GM12878 (cell line): ENCODE measurements around the gene TIMM10. TPM values are rescaled to one million over a fixed set of nuclear protein-coding genes. Genes with fewer than 3 reads are reported as not detected.

ENCODE experiments used
- ATAC-seq: fragments of 200-7000 bp; cut with Tn5 transposase; 3 replicates; pipeline ENCODE4 v1.9.1; 2020; ENCODE audit warnings: mild to moderate bottlenecking, moderate library complexity
- BruUV-seq: library from RNA; stranded (reverse); fragments of 400-500 nt; replicated peaks from 2 replicates; lab custom pipeline; 2021; lab: Mats Ljungman, UMichigan
- CTCF ChIA-PET: fragments of 300-600 bp; sonication (Branson Sonifier 250); formaldehyde crosslinking; extraction: SDS; loops from one replicate; lab custom pipeline; 2021; ENCODE audit warnings: inconsistent platforms; lab: Yijun Ruan, JAX
- POLR2A ChIA-PET: fragments of 350-600 bp; formaldehyde crosslinking; extraction: SDS; loops from one replicate; lab custom pipeline; 2021; ENCODE audit warnings: inconsistent platforms; lab: Charles Lee
- RAD21 ChIA-PET: fragments of 300-600 bp; sonication (Branson Sonifier 250); formaldehyde crosslinking; loops from one replicate; lab custom pipeline; 2023; ENCODE audit warnings: antibody characterized with exemption; ENCODE audit not compliant: unreplicated experiment; lab: Charles Lee
- SMC1A ChIA-PET: fragments of 300-600 bp; sonication (Branson Sonifier 250); formaldehyde crosslinking; loops from one replicate; lab custom pipeline; 2023; ENCODE audit not compliant: unreplicated experiment, uncharacterized antibody; lab: Charles Lee
- DNase-seq: peaks from one replicate; pipeline ENCODE4 v3.0.0-alpha.2; 2011; ENCODE audit warnings: low read depth, low spot score
- FAIRE-seq: peaks from 3 replicates; lab custom pipeline; 2011; peaks lifted over from hg19 to GRCh38; lab: Jason Lieb, UNC
- H2AFZ ChIP-seq: 2 replicates; pipeline ENCODE4 v1.6.0; 2011; ENCODE audit warnings: low read depth, low read length, control low read depth; ENCODE audit not compliant: control insufficient read depth
- H3K27ac ChIP-seq: 2 replicates; pipeline ENCODE4 v1.5.1; 2011; ENCODE audit warnings: control low read depth; ENCODE audit not compliant: control insufficient read depth, insufficient read depth
- H3K27me3 ChIP-seq, 2 experiments: replicated peaks in 1 of 2; 2 replicates each; pipeline versions ENCODE4 v1.6.0 to v1.6.1; 2011; ENCODE audit warnings: low read length in 1 of 2; ENCODE audit not compliant: control insufficient read depth in 2 of 2, insufficient read depth in 2 of 2
- H3K36me3 ChIP-seq, 2 experiments: 2 replicates each; pipeline ENCODE4 v1.5.1; 2011; ENCODE audit warnings: low read length in 1 of 2; ENCODE audit not compliant: control insufficient read depth in 2 of 2, insufficient read depth in 2 of 2
- H3K4me1 ChIP-seq: 2 replicates; pipeline ENCODE4 v1.6.1; 2011; ENCODE audit warnings: mild to moderate bottlenecking, low read length, moderate library complexity, mixed read lengths; ENCODE audit not compliant: control insufficient read depth, insufficient read depth
- H3K4me2 ChIP-seq: 2 replicates; pipeline ENCODE4 v1.6.0; 2011; ENCODE audit warnings: control low read depth; ENCODE audit not compliant: control insufficient read depth, insufficient read depth
- H3K4me3 ChIP-seq: fragments of 200-600 bp; sonication (generic); 2 replicates; pipeline ENCODE4 v1.5.1; 2016
- H3K79me2 ChIP-seq: 2 replicates; pipeline ENCODE4 v1.6.0; 2011; ENCODE audit warnings: low read length; ENCODE audit not compliant: control insufficient read depth, insufficient read depth
- H3K9ac ChIP-seq: 2 replicates; pipeline ENCODE4 v1.8.0; 2011; ENCODE audit warnings: low read length, control low read depth, mixed read lengths; ENCODE audit not compliant: control insufficient read depth, insufficient read depth
- H3K9me3 ChIP-seq: replicated peaks from 3 replicates; pipeline ENCODE4 v1.5.1; 2011; ENCODE audit warnings: mild to moderate bottlenecking, low read length; ENCODE audit not compliant: control insufficient read depth, insufficient read depth
- H4K20me1 ChIP-seq: 2 replicates; pipeline ENCODE4 v1.6.0; 2011; ENCODE audit not compliant: control insufficient read depth, insufficient read depth
- ATF7 ChIP-seq: fragments of 450-650 bp; IDR thresholded peaks from 2 replicates; pipeline ENCODE4 v1.6.1; 2016; ENCODE audit warnings: low read depth, mild to moderate bottlenecking
- BHLHE40 ChIP-seq, 2 experiments: fragments of 450-650 bp in 1 of 2; IDR thresholded peaks; 2 replicates each; pipeline ENCODE4 v1.6.1; 2011 to 2017; ENCODE audit warnings: low read depth in 2 of 2, borderline replicate concordance in 1 of 2, improper control_type of control experiment in 1 of 2, low read length in 1 of 2, mild to moderate bottlenecking in 1 of 2
- WGBS: methylation state at CpG from one replicate; pipeline ENCODE4 v1.1.6; 2016; ENCODE audit warnings: low lambda C conversion rate; ENCODE audit not compliant: insufficient replicate concordance, insufficient coverage; ENCODE audit errors: missing lambda C conversion rate; 5-methylcytosine and 5-hydroxymethylcytosine counted together
- in situ Hi-C: fragments of 300-500 bp; cut with MboI; formaldehyde crosslinking; loops from 9 replicates; pipeline ENCODE4 v1.14.3; 2018; ENCODE audit warnings: mixed read lengths
- intact Hi-C: fragments of 100-400 bp; cut with micrococcal nuclease; formaldehyde crosslinking; loops from one replicate; pipeline ENCODE4 v1.14.2; 2022; ENCODE audit not compliant: unreplicated experiment
- polyA plus RNA-seq, 11 experiments: library from polyadenylated mRNA; depleted of rRNA in 4 of 11; unstranded in 6 of 11; stranded (reverse) in 5 of 11; fragments of >200 nt; fragmentation: Nextera tagmentation in 4 of 11; fragmentation: Illumina TruSeq in 1 of 11; extraction: Ambion mirVana in 4 of 11; extraction: Trizol in 1 of 11; gene quantifications; 1 replicate in 1 of 11; 2 replicates in 10 of 11; pipeline versions ENCODE4 v1.2.1 to v1.2.3, GENCODE V29; 2011 to 2016; ENCODE audit warnings: inconsistent platforms in 2 of 11, missing spikeins in 2 of 11, low read depth in 1 of 11
- small RNA-seq: library from RNA; depleted of rRNA; stranded (forward); fragments of <200 nt; gene quantifications from one replicate; pipeline ENCODE3, GENCODE V24; 2014
- total RNA-seq, 4 experiments: library from RNA; depleted of rRNA in 3 of 4; stranded (reverse); fragments of >200 nt in 3 of 4; fragmentation: Illumina TruSeq in 1 of 4; extraction: Trizol in 1 of 4; gene quantifications; 2 replicates each; pipeline versions ENCODE4 v1.2.1 to v1.2.3, GENCODE V29; 2013 to 2021

Gene TIMM10
- total and polyA plus RNA-seq, 10 of the 15 experiments (the other 5 are each of a cell fraction or from before 2014, with no cell fraction given) = 148 to 898 (median 206) TPM

GRCh38 chr11:57479021-57479663 lies 51.4 kb downstream of the TIMM10 start:
- 22% methylated on average over 11 of the region's 11 CpGs for WGBS
- ChIA-PET RAD21 (interaction anchor here (0.6 kb wide), 1 partner anchor 37 kb away, joined by 3 read pairs; no protein-coding TSS in a partner anchor), POLR2A (interaction anchor here (0.6 kb wide), 1 partner anchor 263 kb away, joined by 3 read pairs; no protein-coding TSS in a partner anchor), CTCF (interaction anchor here (1.2 to 9.4 kb wide), 8 partner anchors 14 to 169 kb away, joined by 5 to 321 read pairs (median 22); partner anchors contain the start of genes RTN4RL2, SLC43A1 and TIMM10), SMC1A (interaction anchor here (0.9 to 7.9 kb wide), 5 partner anchors 15 to 134 kb away, joined by 3 to 95 read pairs (median 4); no protein-coding TSS in a partner anchor)
- DNase-seq = no peak
- no peak for ATAC-seq
- Histone ChIP-seq H2AFZ (no peak overlapping the region), H3K4me3 (no peak overlapping the region), H3K4me1 (peaks cover 26% of the 10 kb centered on the region), H3K79me2 (no peaks in the 10 kb centered on the region), H4K20me1 (no peaks in the 10 kb centered on the region), H3K9ac (no peak overlapping the region), H3K27me3 (no peaks in the 10 kb centered on the region), H3K27ac (no peak overlapping the region), H3K9me3 (no peaks in the 10 kb centered on the region), H3K36me3 (no peaks in the 10 kb centered on the region), H3K4me2 (no peak overlapping the region)
- BruUV-seq = no TSS peak
- FAIRE-seq = no peak
- in situ Hi-C loops (loop anchor here (25.0 kb wide), 1 partner anchor 642 kb away; no protein-coding TSS in a partner anchor), intact Hi-C loops (loop anchor here (5.0 kb wide), 1 partner anchor 52 kb away; the partner anchor contains the start of gene SLC43A3)
- TF ChIP-seq BHLHE40 (IDR thresholded peaks at IDR 0.05; ENCODE audit: borderline replicate concordance in 1 of 2, low read depth in 2 of 2, low read length in 1 of 2) = peak; percentile 64 to 76
- no peak for TF ChIP-seq ATF7

Small RNA genes within 50 kb of the gene (small RNA-seq; reads per million reads assigned to genes)
- not detected for gene RN7SL605P

Other genes with a start within 250 kb of the TIMM10 start
Only the 7 nearest of the 19 such genes appear.
- 104 and 112 TPM in 2 replicates for gene SLC43A3, start 103.6 kb downstream of the TIMM10 start, total RNA-seq (2014; rRNA removed)
- 79.7 and 80.2 TPM in 2 replicates for gene SLC43A3, start 103.6 kb downstream of the TIMM10 start, total RNA-seq (2014; rRNA removed; fragmentation: Illumina TruSeq; extraction: Trizol)
- 147 and 158 TPM in 2 replicates for gene SLC43A3, start 103.6 kb downstream of the TIMM10 start, total RNA-seq (2021)
- 129 and 237 TPM in 2 replicates for gene SLC43A3, start 103.6 kb downstream of the TIMM10 start, polyA plus RNA-seq (2011; rRNA removed)
- gene SLC43A3, start 103.6 kb downstream of the TIMM10 start, polyA plus RNA-seq (2014; fragmentation: Illumina TruSeq; extraction: Trizol) = 153 and 168 TPM in 2 replicates
- 10 to 100 TPM; 37.5 to 79.9 TPM for gene SLC43A3, start 103.6 kb downstream of the TIMM10 start, polyA plus RNA-seq (2014; fragmentation: Nextera tagmentation; extraction: Ambion mirVana)
- 107 and 111 TPM in 2 replicates for gene SLC43A3, start 103.6 kb downstream of the TIMM10 start, polyA plus RNA-seq (2014; rRNA removed)
- 100 to 1,000 TPM; 189 to 200 TPM for gene SLC43A3, start 103.6 kb downstream of the TIMM10 start, polyA plus RNA-seq (2016; fragmentation: Nextera tagmentation; extraction: Ambion mirVana)
- gene RTN4RL2, start 70.2 kb downstream of the TIMM10 start, total RNA-seq (2014; rRNA removed) = 0.33 and 0.34 TPM in 2 replicates
- gene RTN4RL2, start 70.2 kb downstream of the TIMM10 start, total RNA-seq (2014; rRNA removed; fragmentation: Illumina TruSeq; extraction: Trizol) = not detected in 2 replicates
- gene RTN4RL2, start 70.2 kb downstream of the TIMM10 start, total RNA-seq (2021) = 1.0 and 1.1 TPM in 2 replicates
- gene RTN4RL2, start 70.2 kb downstream of the TIMM10 start, polyA plus RNA-seq (2011; rRNA removed) = not detected in 2 replicates
- not detected in 2 replicates for gene RTN4RL2, start 70.2 kb downstream of the TIMM10 start, polyA plus RNA-seq (2014; fragmentation: Illumina TruSeq; extraction: Trizol)
- under 1 TPM in 1 of 2 experiments, not detected in 1; 0.14 TPM for gene RTN4RL2, start 70.2 kb downstream of the TIMM10 start, polyA plus RNA-seq (2014; fragmentation: Nextera tagmentation; extraction: Ambion mirVana)
- gene RTN4RL2, start 70.2 kb downstream of the TIMM10 start, polyA plus RNA-seq (2014; rRNA removed) = 0.58 and 0.88 TPM in 2 replicates
- gene RTN4RL2, start 70.2 kb downstream of the TIMM10 start, polyA plus RNA-seq (2016; fragmentation: Nextera tagmentation; extraction: Ambion mirVana) = under 1 TPM; 0.48 to 0.55 TPM
- 16.9 and 20.3 TPM in 2 replicates for gene SLC43A1, start 15.1 kb downstream of the TIMM10 start, total RNA-seq (2014; rRNA removed)
- 7.4 and 8.1 TPM in 2 replicates for gene SLC43A1, start 15.1 kb downstream of the TIMM10 start, total RNA-seq (2014; rRNA removed; fragmentation: Illumina TruSeq; extraction: Trizol)
- 16.1 and 16.4 TPM in 2 replicates for gene SLC43A1, start 15.1 kb downstream of the TIMM10 start, total RNA-seq (2021)
- 8.4 and 17.8 TPM in 2 replicates for gene SLC43A1, start 15.1 kb downstream of the TIMM10 start, polyA plus RNA-seq (2011; rRNA removed)
- gene SLC43A1, start 15.1 kb downstream of the TIMM10 start, polyA plus RNA-seq (2014; fragmentation: Illumina TruSeq; extraction: Trizol) = 9.8 and 11.9 TPM in 2 replicates
- 1 to 10 TPM; 1.0 to 2.4 TPM for gene SLC43A1, start 15.1 kb downstream of the TIMM10 start, polyA plus RNA-seq (2014; fragmentation: Nextera tagmentation; extraction: Ambion mirVana)
- gene SLC43A1, start 15.1 kb downstream of the TIMM10 start, polyA plus RNA-seq (2014; rRNA removed) = 15.6 TPM in 2 replicates
- 10 to 100 TPM; 12.0 to 13.3 TPM for gene SLC43A1, start 15.1 kb downstream of the TIMM10 start, polyA plus RNA-seq (2016; fragmentation: Nextera tagmentation; extraction: Ambion mirVana)
- not detected in 2 replicates for gene SMTNL1, start 6.8 kb upstream of the TIMM10 start, total RNA-seq (2014; rRNA removed)
- gene SMTNL1, start 6.8 kb upstream of the TIMM10 start, total RNA-seq (2014; rRNA removed; fragmentation: Illumina TruSeq; extraction: Trizol) = not detected in 2 replicates
- gene SMTNL1, start 6.8 kb upstream of the TIMM10 start, total RNA-seq (2021) = not detected in 2 replicates
- gene SMTNL1, start 6.8 kb upstream of the TIMM10 start, polyA plus RNA-seq (2011; rRNA removed) = not detected in 2 replicates
- not detected in 2 replicates for gene SMTNL1, start 6.8 kb upstream of the TIMM10 start, polyA plus RNA-seq (2014; fragmentation: Illumina TruSeq; extraction: Trizol)
- under 1 TPM in 1 of 2 experiments, not detected in 1; 0.06 TPM for gene SMTNL1, start 6.8 kb upstream of the TIMM10 start, polyA plus RNA-seq (2014; fragmentation: Nextera tagmentation; extraction: Ambion mirVana)
- gene SMTNL1, start 6.8 kb upstream of the TIMM10 start, polyA plus RNA-seq (2014; rRNA removed) = not detected in 2 replicates
- gene SMTNL1, start 6.8 kb upstream of the TIMM10 start, polyA plus RNA-seq (2016; fragmentation: Nextera tagmentation; extraction: Ambion mirVana) = under 1 TPM; 0.10 to 0.17 TPM
- 143 and 146 TPM in 2 replicates for gene UBE2L6, start 36.9 kb upstream of the TIMM10 start, total RNA-seq (2014; rRNA removed)
- 114 and 115 TPM in 2 replicates for gene UBE2L6, start 36.9 kb upstream of the TIMM10 start, total RNA-seq (2014; rRNA removed; fragmentation: Illumina TruSeq; extraction: Trizol)
- gene UBE2L6, start 36.9 kb upstream of the TIMM10 start, total RNA-seq (2021) = 128 and 142 TPM in 2 replicates
- 142 and 211 TPM in 2 replicates for gene UBE2L6, start 36.9 kb upstream of the TIMM10 start, polyA plus RNA-seq (2011; rRNA removed)
- gene UBE2L6, start 36.9 kb upstream of the TIMM10 start, polyA plus RNA-seq (2014; fragmentation: Illumina TruSeq; extraction: Trizol) = 166 and 179 TPM in 2 replicates
- gene UBE2L6, start 36.9 kb upstream of the TIMM10 start, polyA plus RNA-seq (2014; fragmentation: Nextera tagmentation; extraction: Ambion mirVana) = 100 to 1,000 TPM; 262 to 295 TPM
- gene UBE2L6, start 36.9 kb upstream of the TIMM10 start, polyA plus RNA-seq (2014; rRNA removed) = 161 and 177 TPM in 2 replicates
- gene UBE2L6, start 36.9 kb upstream of the TIMM10 start, polyA plus RNA-seq (2016; fragmentation: Nextera tagmentation; extraction: Ambion mirVana) = 100 to 1,000 TPM; 156 to 170 TPM
- not detected in 2 replicates for gene SERPING1, start 66.9 kb upstream of the TIMM10 start, total RNA-seq (2014; rRNA removed)
- gene SERPING1, start 66.9 kb upstream of the TIMM10 start, total RNA-seq (2014; rRNA removed; fragmentation: Illumina TruSeq; extraction: Trizol) = not detected in 2 replicates
- gene SERPING1, start 66.9 kb upstream of the TIMM10 start, total RNA-seq (2021) = 1.3 and 1.4 TPM in 2 replicates
- not detected in 2 replicates for gene SERPING1, start 66.9 kb upstream of the TIMM10 start, polyA plus RNA-seq (2011; rRNA removed)
- gene SERPING1, start 66.9 kb upstream of the TIMM10 start, polyA plus RNA-seq (2014; fragmentation: Illumina TruSeq; extraction: Trizol) = not detected in 2 replicates
- not detected for gene SERPING1, start 66.9 kb upstream of the TIMM10 start, polyA plus RNA-seq (2014; fragmentation: Nextera tagmentation; extraction: Ambion mirVana)
- not detected in 2 replicates for gene SERPING1, start 66.9 kb upstream of the TIMM10 start, polyA plus RNA-seq (2014; rRNA removed)
- gene SERPING1, start 66.9 kb upstream of the TIMM10 start, polyA plus RNA-seq (2016; fragmentation: Nextera tagmentation; extraction: Ambion mirVana) = under 1 TPM in 1 of 2 experiments, not detected in 1; 0.24 TPM
- 0.05 TPM in 1 of 2 replicates, not detected in the other for gene YPEL4, start 119.2 kb upstream of the TIMM10 start, total RNA-seq (2014; rRNA removed)
- 0.09 TPM in 1 of 2 replicates, not detected in the other for gene YPEL4, start 119.2 kb upstream of the TIMM10 start, total RNA-seq (2014; rRNA removed; fragmentation: Illumina TruSeq; extraction: Trizol)
- 0.13 TPM in 1 of 2 replicates, not detected in the other for gene YPEL4, start 119.2 kb upstream of the TIMM10 start, total RNA-seq (2021)
- 0.26 and 0.39 TPM in 2 replicates for gene YPEL4, start 119.2 kb upstream of the TIMM10 start, polyA plus RNA-seq (2011; rRNA removed)
- gene YPEL4, start 119.2 kb upstream of the TIMM10 start, polyA plus RNA-seq (2014; fragmentation: Illumina TruSeq; extraction: Trizol) = not detected in 2 replicates
- gene YPEL4, start 119.2 kb upstream of the TIMM10 start, polyA plus RNA-seq (2014; fragmentation: Nextera tagmentation; extraction: Ambion mirVana) = not detected
- 0.50 TPM in 1 of 2 replicates, not detected in the other for gene YPEL4, start 119.2 kb upstream of the TIMM10 start, polyA plus RNA-seq (2014; rRNA removed)
- gene YPEL4, start 119.2 kb upstream of the TIMM10 start, polyA plus RNA-seq (2016; fragmentation: Nextera tagmentation; extraction: Ambion mirVana) = under 1 TPM; 0.07 to 0.10 TPM